CD4-positive, alpha-beta memory T cell (primary cell): Measurements from ENCODE around the gene NYAP1. TPM values are rescaled to one million over a fixed set of nuclear protein-coding genes. Genes with fewer than 3 reads are reported as not detected.

Experiments
- CTCF ChIA-PET: fragments of 350-600 bp; sonication (Branson Sonifier 250); formaldehyde crosslinking; loops from one replicate; lab custom pipeline; 2021; ENCODE audit warnings: inconsistent platforms; ENCODE audit not compliant: partially characterized antibody; lab: Charles Lee
- POLR2A ChIA-PET: fragments of 350-600 bp; sonication (Branson Sonifier 250); formaldehyde crosslinking; loops from one replicate; lab custom pipeline; 2021; ENCODE audit not compliant: partially characterized antibody; lab: Charles Lee
- DNase-seq, 5 donors: peaks; one replicate each; pipeline versions ENCODE4 v3.0.0 to v3.0.0-alpha.2; 2020 to 2022; ENCODE audit warnings: mixed read lengths in 1 of 5
- H3K27ac ChIP-seq: one replicate; pipeline ENCODE4 v1.7.0; 2013; ENCODE audit warnings: low read depth, low read length
- H3K27me3 ChIP-seq: 2 replicates; pipeline ENCODE4 v1.7.0; 2013; ENCODE audit warnings: mild to moderate bottlenecking, low read length, moderate library complexity; ENCODE audit not compliant: insufficient read depth
- H3K36me3 ChIP-seq: 2 replicates; pipeline ENCODE4 v1.7.0; 2013; ENCODE audit warnings: mild to moderate bottlenecking, low read length, moderate library complexity; ENCODE audit not compliant: insufficient read depth
- H3K4me1 ChIP-seq: 2 replicates; pipeline ENCODE4 v1.7.0; 2013; ENCODE audit warnings: mild to moderate bottlenecking, low read length, moderate library complexity; ENCODE audit not compliant: insufficient read depth
- H3K4me3 ChIP-seq, 2 donors: one replicate each; pipeline ENCODE4 v1.7.0; 2013; ENCODE audit warnings: low read length in 2 of 2, mild to moderate bottlenecking in 1 of 2
- H3K9me3 ChIP-seq, 2 donors: one replicate each; pipeline ENCODE4 v1.7.0; 2013; ENCODE audit warnings: low read length in 2 of 2, control low read depth in 1 of 2; ENCODE audit not compliant: control insufficient read depth in 1 of 2
- H3K27ac Mint-ChIP-seq, 7 donors: one replicate each; pipeline ENCODE4 v1.8.0; 2020 to 2021; ENCODE audit warnings: mixed read lengths in 7 of 7, mild to moderate bottlenecking in 6 of 7, inconsistent platforms in 3 of 7, moderate library complexity in 3 of 7
- H3K27me3 Mint-ChIP-seq, 2 donors: one replicate each; pipeline ENCODE4 v1.8.0; 2020 to 2021; ENCODE audit warnings: mixed read lengths in 2 of 2
- H3K36me3 Mint-ChIP-seq, 2 donors: one replicate each; pipeline ENCODE4 v1.8.0; 2020 to 2021; ENCODE audit warnings: mixed read lengths in 2 of 2, inconsistent platforms in 1 of 2, mild to moderate bottlenecking in 1 of 2
- H3K4me1 Mint-ChIP-seq, 4 donors: one replicate each; pipeline ENCODE4 v1.8.0; 2020 to 2021; ENCODE audit warnings: mixed read lengths in 4 of 4, mild to moderate bottlenecking in 1 of 4
- H3K4me3 Mint-ChIP-seq, 8 donors: one replicate each; pipeline ENCODE4 v1.8.0; 2020 to 2021; ENCODE audit warnings: mixed read lengths in 8 of 8, mild to moderate bottlenecking in 7 of 8, moderate library complexity in 6 of 8, inconsistent platforms in 3 of 8
- H3K9me3 Mint-ChIP-seq, 8 donors: one replicate each; pipeline ENCODE4 v1.8.0; 2020 to 2021; ENCODE audit warnings: mixed read lengths in 8 of 8, mild to moderate bottlenecking in 5 of 8, inconsistent platforms in 3 of 8, moderate library complexity in 1 of 8
- intact Hi-C: fragments of 100-400 bp; cut with micrococcal nuclease; formaldehyde crosslinking; loops from one replicate; pipeline ENCODE4 v1.15.1; 2023
- polyA plus RNA-seq, 2 donors: library from polyadenylated mRNA; unstranded; fragments of 300-500 nt; fragmentation: Illumina TruSeq; gene quantifications; one replicate each; pipeline ENCODE4 v1.2.3, GENCODE V29; 2021
- total RNA-seq, 2 experiments: library from RNA; stranded (reverse); gene quantifications; one replicate each; pipeline ENCODE4 v1.2.3, GENCODE V29; 2021

Gene NYAP1
- total and polyA plus RNA-seq, 4 experiments from 2014 or later = 0.38 to 0.58 TPM; not detected in 2

- Histone ChIP-seq H3K27me3 (no peaks in the 10 kb centered on the region), H3K27ac (no peak overlapping the region), H3K36me3 (no peaks in the 10 kb centered on the region), H3K9me3 (no peaks in the 10 kb centered on the region), H3K4me3 (no peak overlapping the region), H3K4me1 (peaks cover 15% of the 10 kb centered on the region)
- H3K4me1 Mint-ChIP-seq = peaks cover 8 to 30% (median 17%) of the 10 kb centered on the region in 4 donors
- POLR2A ChIA-PET = interaction anchor here (1.2 to 1.3 kb wide), 2 partner anchors 28 to 50 kb away, joined by 3 read pairs; partner anchors contain the start of gene AGFG2
- intact Hi-C loops = no loop called here
- peak overlapping the region in 1 of 7 donors; percentile 46 for H3K27ac Mint-ChIP-seq
- no peaks in the 10 kb centered on the region for H3K36me3 Mint-ChIP-seq
- H3K27me3 Mint-ChIP-seq = no peaks in the 10 kb centered on the region
- CTCF ChIA-PET = interaction anchor here (0.7 to 2.1 kb wide), 4 partner anchors 9 to 71 kb away, joined by 3 to 6 read pairs (median 4); partner anchors contain the start of gene TSC22D4
- H3K9me3 Mint-ChIP-seq = no peaks in the 10 kb centered on the region
- no peak overlapping the region for H3K4me3 Mint-ChIP-seq
- DNase-seq = no peak
Observed at GRCh38 chr7:100488333-100489095, 4.8 kb downstream of the NYAP1 start.

GRCh38 chr7:100489121-100489520 is 5.4 kb downstream of the NYAP1 start:
- H3K9me3 ChIP-seq = no peaks in the 10 kb centered on the region
- ChIA-PET CTCF (interaction anchor here (0.7 to 1.7 kb wide), 3 partner anchors 10 to 20 kb away, joined by 3 to 5 read pairs (median 4); partner anchors contain the start of gene TSC22D4), POLR2A (interaction anchor here (1.3 kb wide), 1 partner anchor 28 kb away, joined by 3 read pairs; no protein-coding TSS in a partner anchor)
- Mint-ChIP-seq H3K27ac (no peak overlapping the region), H3K4me1 (peaks cover 8 to 34% (median 18%) of the 10 kb centered on the region in 4 donors), H3K4me3 (peak overlapping the region in 1 of 8 donors; percentile 46), H3K27me3 (no peaks in the 10 kb centered on the region), H3K36me3 (no peaks in the 10 kb centered on the region), H3K9me3 (no peaks in the 10 kb centered on the region)
- no peaks in the 10 kb centered on the region for H3K36me3 ChIP-seq
- H3K4me3 ChIP-seq = no peak overlapping the region
- H3K27ac ChIP-seq = no peak overlapping the region
- DNase-seq = no peak
- H3K4me1 ChIP-seq = peaks cover 15% of the 10 kb centered on the region
- intact Hi-C loops = no loop called here
- no peaks in the 10 kb centered on the region for H3K27me3 ChIP-seq

GRCh38 chr7:100489824-100490223 is 6.1 kb downstream of the NYAP1 start:
- peak overlapping the region in 4 of 7 donors; percentile 31 to 73 (median 40) for H3K27ac Mint-ChIP-seq
- Histone ChIP-seq H3K36me3 (no peaks in the 10 kb centered on the region), H3K27me3 (no peaks in the 10 kb centered on the region), H3K4me3 (no peak overlapping the region), H3K27ac (no peak overlapping the region), H3K4me1 (peaks cover 12% of the 10 kb centered on the region), H3K9me3 (no peaks in the 10 kb centered on the region)
- intact Hi-C loops = no loop called here
- ChIA-PET POLR2A (interaction anchor here (1.1 kb wide), 1 partner anchor 96 kb away, joined by 4 read pairs; the partner anchor contains the start of genes FBXO24 and LRCH4), CTCF (interaction anchor here (1.0 kb wide), 2 partner anchors 11 to 69 kb away, joined by 3 read pairs; partner anchors contain the start of gene TSC22D4)
- peaks cover 5 to 30% (median 16%) of the 10 kb centered on the region in 4 donors for H3K4me1 Mint-ChIP-seq
- DNase-seq = peak; percentile 45 to 67 (median 59)
- no peaks in the 10 kb centered on the region for H3K9me3 Mint-ChIP-seq
- no peaks in the 10 kb centered on the region for H3K36me3 Mint-ChIP-seq
- H3K27me3 Mint-ChIP-seq = no peaks in the 10 kb centered on the region
- no peak overlapping the region for H3K4me3 Mint-ChIP-seq

- peaks cover 5 to 29% (median 15%) of the 10 kb centered on the region in 4 donors for H3K4me1 Mint-ChIP-seq
- H3K4me3 ChIP-seq = no peak overlapping the region
- no peaks in the 10 kb centered on the region for H3K9me3 Mint-ChIP-seq
- H3K36me3 Mint-ChIP-seq = no peaks in the 10 kb centered on the region
- no peaks in the 10 kb centered on the region for H3K9me3 ChIP-seq
- H3K36me3 ChIP-seq = no peaks in the 10 kb centered on the region
- H3K27me3 ChIP-seq = no peaks in the 10 kb centered on the region
- ChIA-PET POLR2A (interaction anchor here (1.1 kb wide), 1 partner anchor 95 kb away, joined by 4 read pairs; the partner anchor contains the start of genes FBXO24 and LRCH4), CTCF (interaction anchor here (1.0 kb wide), 2 partner anchors 12 to 68 kb away, joined by 3 read pairs; partner anchors contain the start of gene TSC22D4)
- peaks cover 10% of the 10 kb centered on the region for H3K4me1 ChIP-seq
- H3K27me3 Mint-ChIP-seq = no peaks in the 10 kb centered on the region
- peak overlapping the region in 3 of 7 donors; percentile 22 to 73 (median 40) for H3K27ac Mint-ChIP-seq
- intact Hi-C loops = no loop called here
- DNase-seq = no peak
- no peak overlapping the region for H3K27ac ChIP-seq
- H3K4me3 Mint-ChIP-seq = no peak overlapping the region
Observed at GRCh38 chr7:100490483-100491191, 6.9 kb downstream of the NYAP1 start.

GRCh38 chr7:100491192-100491578 is 7.5 kb downstream of the NYAP1 start:
- H3K27me3 ChIP-seq = no peaks in the 10 kb centered on the region
- no peaks in the 10 kb centered on the region for H3K9me3 Mint-ChIP-seq
- H3K27ac ChIP-seq = no peak overlapping the region
- ChIA-PET POLR2A (no interaction called here), CTCF (no interaction called here)
- H3K4me1 ChIP-seq = peaks cover 10% of the 10 kb centered on the region
- peaks cover 0 to 2% of the 10 kb centered on the region in 2 donors for H3K27me3 Mint-ChIP-seq
- no peaks in the 10 kb centered on the region for H3K9me3 ChIP-seq
- H3K27ac Mint-ChIP-seq = peak overlapping the region in 1 of 7 donors; percentile 63
- intact Hi-C loops = no loop called here
- H3K4me3 ChIP-seq = no peak overlapping the region
- H3K36me3 ChIP-seq = no peaks in the 10 kb centered on the region
- peaks cover 3 to 29% (median 15%) of the 10 kb centered on the region in 4 donors for H3K4me1 Mint-ChIP-seq
- H3K4me3 Mint-ChIP-seq = peak overlapping the region in 1 of 8 donors; percentile 9
- H3K36me3 Mint-ChIP-seq = no peaks in the 10 kb centered on the region
- no peak for DNase-seq

GRCh38 chr7:100492738-100493475 is 9.2 kb downstream of the NYAP1 start:
- peaks cover 3 to 29% (median 15%) of the 10 kb centered on the region in 4 donors for H3K4me1 Mint-ChIP-seq
- Histone ChIP-seq H3K36me3 (no peaks in the 10 kb centered on the region), H3K4me3 (no peak overlapping the region), H3K4me1 (peaks cover 10% of the 10 kb centered on the region), H3K27me3 (no peaks in the 10 kb centered on the region), H3K9me3 (no peaks in the 10 kb centered on the region), H3K27ac (no peak overlapping the region)
- H3K9me3 Mint-ChIP-seq = no peaks in the 10 kb centered on the region
- ChIA-PET CTCF (interaction anchor here (1.0 to 3.2 kb wide), 12 partner anchors 10 to 69 kb away, joined by 3 to 25 read pairs (median 5); partner anchors contain the start of gene AGFG2), POLR2A (interaction anchor here (0.9 to 2.8 kb wide), 11 partner anchors 10 to 94 kb away, joined by 3 to 12 read pairs (median 6); partner anchors contain the start of genes FBXO24, NYAP1 and TSC22D4)
- no peaks in the 10 kb centered on the region for H3K36me3 Mint-ChIP-seq
- H3K27ac Mint-ChIP-seq = peak overlapping the region in 4 of 7 donors; percentile 14 to 86 (median 52)
- no peak for DNase-seq
- intact Hi-C loops = loop anchor here (1.0 to 2.0 kb wide), 2 partner anchors 10 to 66 kb away; partner anchors contain the start of gene NYAP1
- peak overlapping the region; percentile 71 to 84 (median 74) for H3K4me3 Mint-ChIP-seq
- peaks cover 0 to 2% of the 10 kb centered on the region in 2 donors for H3K27me3 Mint-ChIP-seq
